ENCODE data around the gene KIF6.

Gene KIF6

GRCh38 chr6:39317256-39317655 lies 408.0 kb downstream of the KIF6 start:
- DNase-seq (ENCODE audit: extremely low read depth, low read depth): no peak
- TF ChIP-seq CTCF (IDR thresholded peaks at IDR 0.05; ENCODE audit: low read depth, low read length): no peak

- DNase-seq (ENCODE audit: extremely low read depth, low read depth): no peak
- no peak for TF ChIP-seq CTCF (IDR thresholded peaks at IDR 0.05; ENCODE audit: low read depth, low read length)
These were observed 410.9 kb downstream of the KIF6 start, which contains the start of gene KCNK17 for GRCh38 chr6:39314273-39314795. KCNK17 (minus strand) TSS chr6:39314419; CDS start chr6:39314320, 99 bp downstream.

GRCh38 chr6:39313526-39314272 lies 411.5 kb downstream of the KIF6 start:
- TF ChIP-seq CTCF (IDR thresholded peaks at IDR 0.05; ENCODE audit: low read depth, low read length): no peak
- DNase-seq (ENCODE audit: extremely low read depth, low read depth): no peak

GRCh38 chr6:39312912-39313525 lies 412.2 kb downstream of the KIF6 start:
- TF ChIP-seq CTCF (IDR thresholded peaks at IDR 0.05; ENCODE audit: low read depth, low read length): no peak
- DNase-seq (ENCODE audit: extremely low read depth, low read depth): no peak

- no peak for TF ChIP-seq CTCF (IDR thresholded peaks at IDR 0.05; ENCODE audit: low read depth, low read length)
- DNase-seq (ENCODE audit: extremely low read depth, low read depth): no peak
These were observed 414.7 kb downstream of the KIF6 start for GRCh38 chr6:39310542-39310941.

- peak; percentile 24 for DNase-seq (ENCODE audit: extremely low read depth, low read depth)
- TF ChIP-seq CTCF (IDR thresholded peaks at IDR 0.05; ENCODE audit: low read depth, low read length): peak; percentile 94
These were observed 415.2 kb downstream of the KIF6 start for GRCh38 chr6:39309942-39310531.

- DNase-seq (ENCODE audit: extremely low read depth, low read depth): no peak
- TF ChIP-seq CTCF (IDR thresholded peaks at IDR 0.05; ENCODE audit: low read depth, low read length): no peak
These were observed 417.7 kb downstream of the KIF6 start for GRCh38 chr6:39307462-39307861.

Measured in AG09319 (cell line).